SK-N-SH (cell line): ENCODE measurements around the gene PSMB5. TPM values are rescaled to one million over a fixed set of nuclear protein-coding genes. Genes with fewer than 3 reads are reported as not detected.

Experiments
- CTCF ChIA-PET: fragments of 300-600, 350-600 bp; formaldehyde crosslinking; extraction: SDS; loops from one replicate; lab custom pipeline; 2021; lab: Yijun Ruan, JAX
- POLR2A ChIA-PET: fragments of 350-600 bp; sonication (Branson Sonifier 250); formaldehyde crosslinking; extraction: SDS; loops from one replicate; lab custom pipeline; 2020; ENCODE audit warnings: antibody characterized with exemption, inconsistent platforms; lab: Yijun Ruan, JAX
- DNase-seq: peaks from one replicate; pipeline ENCODE4 v3.0.0; 2012
- H2AFZ ChIP-seq: fragments of 200-600 bp; sonication (generic); 2 replicates; pipeline ENCODE4 v1.8.1; 2016; ENCODE audit warnings: antibody characterized with exemption, mild to moderate bottlenecking, low read depth
- H3F3A ChIP-seq: fragments of 200-600 bp; sonication (generic); replicated peaks from 2 replicates; pipeline ENCODE3; 2016; ENCODE audit warnings: antibody characterized with exemption, mild to moderate bottlenecking; ENCODE audit not compliant: insufficient read depth
- H3K27ac ChIP-seq, 2 experiments: fragments of 200-500 bp in 1 of 2; fragments of 200-600 bp in 1 of 2; sonication (Bioruptor generic) in 1 of 2; sonication (generic), shearing (Covaris generic) in 1 of 2; 2 replicates each; pipeline versions ENCODE4 v1.5.1 to v1.6.1; 2014 to 2016; ENCODE audit warnings: low read depth in 2 of 2, inconsistent platforms in 1 of 2, low read length in 1 of 2, mild to moderate bottlenecking in 1 of 2, mixed read lengths in 1 of 2
- H3K27me3 ChIP-seq: fragments of 200-600 bp; sonication (generic), shearing (Covaris generic); 2 replicates; pipeline ENCODE4 v1.6.1; 2016; ENCODE audit warnings: mixed run types; ENCODE audit not compliant: insufficient read depth
- H3K36me3 ChIP-seq, 2 experiments: fragments of 200-500 bp in 1 of 2; fragments of 200-600 bp in 1 of 2; sonication (Bioruptor generic) in 1 of 2; sonication (generic) in 1 of 2; replicated peaks in 1 of 2; 2 replicates each; pipeline versions ENCODE3 to v1.5.1; 2014 to 2016; ENCODE audit warnings: low read length in 1 of 2, mild to moderate bottlenecking in 1 of 2; ENCODE audit not compliant: insufficient read depth in 2 of 2, control insufficient read depth in 1 of 2
- H3K4me1 ChIP-seq, 2 experiments: fragments of 200-500 bp in 1 of 2; fragments of 200-600 bp in 1 of 2; sonication (Bioruptor generic) in 1 of 2; sonication (generic), shearing (Covaris generic) in 1 of 2; 2 replicates each; pipeline versions ENCODE4 v1.5.1 to v1.6.1; 2014 to 2016; ENCODE audit warnings: low read depth in 1 of 2, low read length in 1 of 2, mixed run types in 1 of 2; ENCODE audit not compliant: insufficient read depth in 2 of 2, control insufficient read depth in 1 of 2
- H3K4me2 ChIP-seq: fragments of 200-600 bp; sonication (generic), shearing (Covaris generic); 2 replicates; pipeline ENCODE4 v1.6.1; 2017; ENCODE audit warnings: mixed run types
- H3K4me3 ChIP-seq, 2 experiments: fragments of 200-500 bp in 1 of 2; fragments of 200-600 bp in 1 of 2; sonication (Bioruptor generic) in 1 of 2; sonication (generic), shearing (Covaris generic) in 1 of 2; 2 replicates each; pipeline versions ENCODE4 v1.5.1 to v1.8.1; 2014 to 2016; ENCODE audit warnings: low read depth in 2 of 2, inconsistent platforms in 1 of 2, low read length in 1 of 2, mild to moderate bottlenecking in 1 of 2, mixed read lengths in 1 of 2, moderate library complexity in 1 of 2
- H3K79me2 ChIP-seq: fragments of 200-600 bp; sonication (generic); 2 replicates; pipeline ENCODE4 v1.8.1; 2017; ENCODE audit warnings: mild to moderate bottlenecking; ENCODE audit not compliant: insufficient read depth
- H3K9ac ChIP-seq: fragments of 200-600 bp; sonication (generic); 2 replicates; pipeline ENCODE4 v1.6.1; 2017; ENCODE audit warnings: mixed run types
- H3K9me2 ChIP-seq: fragments of 200-600 bp; sonication (generic); 2 replicates; pipeline ENCODE4 v1.6.1; 2017; ENCODE audit warnings: mixed run types
- H3K9me3 ChIP-seq: fragments of 200-600 bp; sonication (generic); 2 replicates; pipeline ENCODE4 v1.6.1; 2017; ENCODE audit warnings: mixed run types, mild to moderate bottlenecking, moderate library complexity
- H4K20me1 ChIP-seq: fragments of 200-600 bp; sonication (generic); 2 replicates; pipeline ENCODE4 v1.6.1; 2017; ENCODE audit warnings: mild to moderate bottlenecking, mixed run types; ENCODE audit not compliant: insufficient read depth
- CHD2 ChIP-seq: fragments of 150-350 bp; IDR thresholded peaks from 2 replicates; pipeline ENCODE4 v1.6.1; 2018; ENCODE audit warnings: low read length; ENCODE audit not compliant: partially characterized antibody
- EP300 ChIP-seq, 2 experiments: IDR thresholded peaks; 2 replicates each; pipeline versions ENCODE4 v1.4.0 to v1.6.1; 2012; ENCODE audit warnings: borderline replicate concordance in 1 of 2, low read depth in 1 of 2, low read length in 1 of 2
- FOSL2 ChIP-seq: IDR thresholded peaks from 2 replicates; pipeline ENCODE4 v1.4.0; 2012; ENCODE audit warnings: low read depth, mild to moderate bottlenecking, moderate library complexity, borderline replicate concordance
- FOXJ3 ChIP-seq: sonication (generic); formaldehyde crosslinking; IDR thresholded peaks from 2 replicates; pipeline ENCODE4 v1.5.1; 2020; ENCODE audit warnings: mild to moderate bottlenecking, missing genetic modification reagents
- FOXM1 ChIP-seq: IDR thresholded peaks from 2 replicates; pipeline ENCODE4 v1.4.0; 2012; ENCODE audit warnings: low read depth, mild to moderate bottlenecking
- GABPA ChIP-seq: IDR thresholded peaks from 2 replicates; pipeline ENCODE4 v1.4.0; 2012; ENCODE audit warnings: low read depth, mild to moderate bottlenecking
- GATA2 ChIP-seq: sonication (generic); formaldehyde crosslinking; IDR thresholded peaks from 2 replicates; pipeline ENCODE4 v1.5.0; 2020; ENCODE audit warnings: mild to moderate bottlenecking, missing genetic modification reagents
- MEF2A ChIP-seq: IDR thresholded peaks from 2 replicates; pipeline ENCODE4 v1.4.0; 2012; ENCODE audit warnings: low read depth, borderline replicate concordance
- MXI1 ChIP-seq: IDR thresholded peaks from 2 replicates; pipeline ENCODE4 v1.6.1; 2012; ENCODE audit warnings: mild to moderate bottlenecking, low read depth, low read length, improper control_type of control experiment
- NFIC ChIP-seq: IDR thresholded peaks from 2 replicates; pipeline ENCODE4 v1.4.0; 2012; ENCODE audit warnings: borderline replicate concordance
- NRF1 ChIP-seq: IDR thresholded peaks from 2 replicates; pipeline ENCODE4 v1.6.1; 2012; ENCODE audit warnings: low read depth, mild to moderate bottlenecking, low read length
- POLR2AphosphoS5 ChIP-seq: IDR thresholded peaks from 2 replicates; pipeline ENCODE4 v1.6.1; 2012; ENCODE audit warnings: low read depth, low read length
- RAD21 ChIP-seq: IDR thresholded peaks from 2 replicates; pipeline ENCODE4 v1.6.1; 2012; ENCODE audit warnings: mild to moderate bottlenecking, low read length
- RCOR1 ChIP-seq: fragments of 150-350 bp; IDR thresholded peaks from 2 replicates; pipeline ENCODE4 v1.6.1; 2017; ENCODE audit warnings: antibody characterized with exemption, low read length
- REST ChIP-seq: IDR thresholded peaks from 2 replicates; pipeline ENCODE4 v1.6.1; 2012; ENCODE audit warnings: mild to moderate bottlenecking, low read depth, low read length, moderate library complexity
- RFX5 ChIP-seq: IDR thresholded peaks from 2 replicates; pipeline ENCODE4 v1.6.1; 2012; ENCODE audit warnings: mild to moderate bottlenecking, improper control_type of control experiment, low read length
- RXRA ChIP-seq: IDR thresholded peaks from 2 replicates; pipeline ENCODE4 v1.4.0; 2012; ENCODE audit warnings: low read depth, mild to moderate bottlenecking, borderline replicate concordance
- SIN3A ChIP-seq: IDR thresholded peaks from 2 replicates; pipeline ENCODE4 v1.6.1; 2012; ENCODE audit warnings: low read depth, mild to moderate bottlenecking, low read length, moderate library complexity, borderline replicate concordance
- SMC3 ChIP-seq: IDR thresholded peaks from 2 replicates; pipeline ENCODE4 v1.6.1; 2012; ENCODE audit warnings: low read depth, low read length, improper control_type of control experiment
- USF1 ChIP-seq: IDR thresholded peaks from 2 replicates; pipeline ENCODE4 v1.4.0; 2012; ENCODE audit warnings: low read depth, borderline replicate concordance
- YY1 ChIP-seq: IDR thresholded peaks from 2 replicates; pipeline ENCODE4 v1.4.0; 2012; ENCODE audit warnings: low read depth, mild to moderate bottlenecking
- WGBS: methylation state at CpG from one replicate; pipeline ENCODE4 v1.1.6; 2017; ENCODE audit warnings: low lambda C conversion rate; 5-methylcytosine and 5-hydroxymethylcytosine counted together
- polyA plus RNA-seq, 3 experiments: library from polyadenylated mRNA; depleted of rRNA; stranded (reverse); fragments of >200 nt; gene quantifications; 2 replicates each; pipeline ENCODE4 v1.2.3, GENCODE V29; 2012
- TF ChIP-seq, protein P1 (sequence below): IDR thresholded peaks from 2 replicates; pipeline ENCODE4; 2012
- TF ChIP-seq, protein P2 (sequence below): fragments of 150-350 bp; IDR thresholded peaks from 2 replicates; pipeline ENCODE4 v1.6.1; 2017; ENCODE audit warnings: antibody characterized with exemption, low read length, low read depth, borderline replicate concordance

Gene PSMB5
- polyA plus RNA-seq, 1 of the 3 experiments (the other 2 are of a cell fraction) = 337 TPM

- TF ChIP-seq RCOR1 (peak; percentile 67), REST (peak; percentile 83), NFIC (peak; percentile 50; the same call in 1 of the 2 replicates), USF1 (peak; percentile 78; the same call in 1 of the 2 replicates), GABPA (no peak), FOSL2 (no peak), YY1 (no peak), GATA2 (CRISPR knock-in tag) (no peak), SIN3A (no peak), RFX5 (no peak), MXI1 (peak; percentile 98), EP300 (IDR thresholded peaks at IDR 0.05; ENCODE audit: borderline replicate concordance in 1 of 2, low read depth in 1 of 2, low read length in 1 of 2) (peak in 1 of 2 experiments; percentile 38; a peak in 1 of 4 replicates)
- TF ChIP-seq, protein P1, sequence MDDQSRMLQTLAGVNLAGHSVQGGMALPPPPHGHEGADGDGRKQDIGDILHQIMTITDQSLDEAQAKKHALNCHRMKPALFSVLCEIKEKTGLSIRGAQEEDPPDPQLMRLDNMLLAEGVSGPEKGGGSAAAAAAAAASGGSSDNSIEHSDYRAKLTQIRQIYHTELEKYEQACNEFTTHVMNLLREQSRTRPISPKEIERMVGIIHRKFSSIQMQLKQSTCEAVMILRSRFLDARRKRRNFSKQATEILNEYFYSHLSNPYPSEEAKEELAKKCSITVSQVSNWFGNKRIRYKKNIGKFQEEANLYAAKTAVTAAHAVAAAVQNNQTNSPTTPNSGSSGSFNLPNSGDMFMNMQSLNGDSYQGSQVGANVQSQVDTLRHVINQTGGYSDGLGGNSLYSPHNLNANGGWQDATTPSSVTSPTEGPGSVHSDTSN = no peak
- TF ChIP-seq, all 33 proteins: peak for 12
These were observed 21.0 kb upstream of the PSMB5 start (continued) for GRCh38 chr14:23055621-23056144.

- Histone ChIP-seq H3F3A (peaks cover 28% of the 10 kb centered on the region), H3K9me3 (no peaks in the 10 kb centered on the region), H3K27ac (peak overlapping the region in 1 of 2 experiments; percentile 90; a peak in 2 of 4 replicates), H3K9me2 (no peaks in the 10 kb centered on the region), H2AFZ (no peak overlapping the region), H3K4me2 (no peak overlapping the region), H3K4me1 (peaks cover 14 to 26% of the 10 kb centered on the region in 2 experiments; a peak in 3 of 4 replicates), H4K20me1 (no peaks in the 10 kb centered on the region; the same call in 1 of the 2 replicates), H3K79me2 (peaks cover 6% of the 10 kb centered on the region; the same call in 1 of the 2 replicates), H3K27me3 (no peaks in the 10 kb centered on the region), H3K4me3 (no peak overlapping the region), H3K9ac (no peak overlapping the region), H3K36me3 (peaks cover 9 to 21% of the 10 kb centered on the region in 2 experiments)
- ChIA-PET CTCF (interaction anchor here (0.6 to 33.1 kb wide), 20 partner anchors 8 to 671 kb away, joined by 3 to 1566 read pairs (median 4); partner anchors contain the start of genes AJUBA, PRMT5 and PSMB5), POLR2A (interaction anchor here (0.8 to 3.9 kb wide), 8 partner anchors 9 to 135 kb away, joined by 3 to 33 read pairs (median 4); partner anchors contain the start of genes AJUBA and PSMB5)
- 95% methylated on average over 4 of the region's 12 CpGs for WGBS
- no peak for DNase-seq
- no peak for TF ChIP-seq FOSL2
- TF ChIP-seq CHD2 = no peak
- TF ChIP-seq RAD21 = no peak
- no peak for TF ChIP-seq GABPA
- no peak for TF ChIP-seq USF1
- no peak for TF ChIP-seq NRF1
- TF ChIP-seq YY1 = no peak
- TF ChIP-seq RXRA = no peak
- no peak for TF ChIP-seq FOXM1
- no peak for TF ChIP-seq SIN3A
- no peak for TF ChIP-seq MEF2A
- no peak for TF ChIP-seq FOXJ3 (CRISPR knock-in tag)
- no peak for TF ChIP-seq POLR2AphosphoS5
- no peak for TF ChIP-seq MXI1
- no peak for TF ChIP-seq SMC3
- TF ChIP-seq, protein P2, sequence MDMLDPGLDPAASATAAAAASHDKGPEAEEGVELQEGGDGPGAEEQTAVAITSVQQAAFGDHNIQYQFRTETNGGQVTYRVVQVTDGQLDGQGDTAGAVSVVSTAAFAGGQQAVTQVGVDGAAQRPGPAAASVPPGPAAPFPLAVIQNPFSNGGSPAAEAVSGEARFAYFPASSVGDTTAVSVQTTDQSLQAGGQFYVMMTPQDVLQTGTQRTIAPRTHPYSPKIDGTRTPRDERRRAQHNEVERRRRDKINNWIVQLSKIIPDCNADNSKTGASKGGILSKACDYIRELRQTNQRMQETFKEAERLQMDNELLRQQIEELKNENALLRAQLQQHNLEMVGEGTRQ = no peak
These were observed 20.4 kb upstream of the PSMB5 start for GRCh38 chr14:23055147-23055550.
